NCI-H460 (cell line): ENCODE results near the gene CYB561A3. TPM values are rescaled to one million over a fixed set of nuclear protein-coding genes. Genes with fewer than 3 reads are reported as not detected.

Source experiments
- DNase-seq: peaks from one replicate; pipeline ENCODE4 v3.0.0-alpha.2; 2016; ENCODE audit warnings: low read depth; ENCODE audit errors: extremely low read depth
- total RNA-seq: library from RNA; depleted of rRNA; stranded (reverse); fragments of >200 nt; shearing (Covaris generic); gene quantifications from 2 replicates; pipeline ENCODE4 v1.2.3, GENCODE V29; 2014

The CYB561A3 gene
- total RNA-seq, 1 experiment from 2014 or later, result 16.0 TPM

DNA sequence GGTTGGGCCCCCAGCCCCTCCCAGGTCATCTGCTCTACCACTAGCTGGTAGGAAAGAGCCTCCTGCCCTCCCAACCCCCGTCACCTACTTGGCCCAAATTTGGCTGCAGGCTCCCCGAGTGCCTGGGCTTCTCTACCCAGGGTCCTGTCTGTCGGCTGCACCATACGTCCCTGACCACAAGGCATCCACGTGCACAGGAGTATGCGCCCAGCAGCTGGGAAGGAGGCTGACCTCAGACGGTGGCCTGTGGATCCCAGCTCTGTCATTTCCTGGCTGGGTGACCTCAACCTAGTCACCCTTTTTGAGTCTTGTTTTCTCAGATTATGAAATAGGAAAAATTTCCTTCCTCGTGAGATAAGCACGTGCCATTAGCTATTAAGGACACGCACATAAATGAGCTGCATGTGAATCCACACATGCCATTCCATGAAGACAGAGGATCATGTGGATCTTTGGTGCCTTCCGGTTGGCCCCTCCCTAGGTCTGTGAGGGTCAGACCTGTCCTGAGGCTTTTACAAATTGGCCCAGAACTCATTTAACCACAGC is 13.7 kb downstream of the CYB561A3 start:
- no peak for DNase-seq

GRCh38 chr11:61345954-61346843 is 15.5 kb downstream of the CYB561A3 start:
- no peak for DNase-seq

- DNase-seq, result no peak
These were observed 16.5 kb downstream of the CYB561A3 start for GRCh38 chr11:61345170-61345610.

DNA sequence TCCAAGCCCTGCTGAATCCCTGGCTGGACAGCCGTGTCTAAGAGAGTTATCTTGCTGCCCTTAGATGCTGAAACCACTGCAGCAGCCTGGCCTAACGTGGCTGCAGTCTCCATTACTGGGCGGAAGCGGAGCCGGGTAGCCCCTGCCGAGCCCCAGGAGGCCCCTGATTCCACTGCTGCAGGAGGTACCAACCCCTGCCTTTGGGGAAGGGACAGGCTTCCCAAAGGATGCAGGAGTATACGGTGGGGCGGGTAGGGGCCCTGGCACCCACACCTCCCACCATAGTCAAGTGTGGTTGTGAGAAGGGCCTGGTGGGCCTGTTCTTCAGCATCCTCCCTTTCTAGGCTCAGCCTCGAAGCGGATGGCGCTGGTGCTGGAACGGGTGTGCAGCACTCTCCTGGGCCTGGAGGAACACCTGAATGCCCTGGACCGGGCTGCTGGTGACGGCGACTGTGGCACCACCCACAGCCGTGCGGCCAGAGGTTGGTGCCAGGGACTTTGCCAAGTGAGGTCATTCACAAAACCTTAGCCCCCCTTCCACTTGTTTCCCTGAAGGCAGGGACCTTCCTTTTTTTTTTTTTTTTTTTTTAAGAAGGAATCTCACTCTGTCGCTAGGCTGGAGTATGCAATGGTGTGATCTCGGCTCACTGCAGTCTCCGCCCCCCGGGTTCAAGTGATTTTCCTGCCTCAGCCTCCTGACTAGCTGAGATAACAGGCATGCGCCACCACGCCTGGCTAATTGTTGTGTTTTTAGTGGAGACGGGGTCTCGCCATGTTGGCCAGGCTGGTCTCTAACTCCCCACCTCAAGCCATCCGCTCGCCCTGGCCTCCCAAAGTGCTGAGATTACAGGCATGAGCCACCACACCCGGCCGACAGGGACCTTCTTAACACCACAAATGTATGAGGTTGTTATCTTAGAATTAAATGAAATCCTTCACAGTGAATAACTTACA is 17.6 kb downstream of the CYB561A3 start:
- no peak for DNase-seq

- DNase-seq, result no peak
These were observed 19.4 kb downstream of the CYB561A3 start for GRCh38 chr11:61342207-61342803.

DNA sequence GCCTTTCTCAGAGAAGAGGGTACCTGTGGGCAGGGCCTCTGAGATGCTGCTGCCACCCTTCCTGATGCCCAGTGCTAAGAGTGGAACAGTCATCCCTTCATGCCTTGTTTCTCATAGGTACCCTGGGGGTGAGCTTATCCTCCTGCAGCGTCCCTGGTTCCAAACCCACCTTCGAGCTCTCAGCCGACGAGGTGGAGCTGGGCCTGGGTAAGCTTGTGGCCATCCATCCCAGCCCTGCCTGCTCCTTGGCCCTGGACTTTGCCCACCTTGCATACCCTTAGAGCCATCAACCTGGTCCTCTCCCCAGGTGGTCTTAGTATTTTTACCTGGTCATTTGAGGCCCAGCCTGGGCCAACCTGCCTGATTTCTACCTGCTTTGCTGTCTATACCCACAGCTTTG is 20.0 kb downstream of the CYB561A3 start:
- DNase-seq, result no peak

- DNase-seq, result no peak
These were observed 20.7 kb downstream of the CYB561A3 start for GRCh38 chr11:61340979-61341378.

DNA sequence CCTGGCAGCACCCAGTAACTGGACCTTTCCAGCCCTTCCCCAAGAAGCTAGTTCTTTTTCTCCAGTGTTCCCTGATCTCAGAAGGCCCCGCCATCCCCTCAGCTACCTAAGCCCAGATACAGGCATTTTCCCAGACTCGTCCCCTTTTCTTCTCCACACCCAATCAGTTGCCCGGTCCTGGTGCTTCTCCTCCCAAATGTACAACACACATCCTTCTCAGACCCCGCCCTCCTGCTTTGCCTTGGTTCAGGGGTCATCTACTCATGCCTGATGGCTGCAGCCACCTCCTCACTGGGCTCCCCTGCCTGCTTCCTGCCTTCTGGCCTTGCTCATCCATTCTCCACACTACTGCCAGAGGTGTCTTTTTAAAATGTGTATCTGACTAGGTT is 22.2 kb downstream of the CYB561A3 start:
- no peak for DNase-seq

GRCh38 chr11:61338783-61339489 is 22.7 kb downstream of the CYB561A3 start:
- no peak for DNase-seq

DNA sequence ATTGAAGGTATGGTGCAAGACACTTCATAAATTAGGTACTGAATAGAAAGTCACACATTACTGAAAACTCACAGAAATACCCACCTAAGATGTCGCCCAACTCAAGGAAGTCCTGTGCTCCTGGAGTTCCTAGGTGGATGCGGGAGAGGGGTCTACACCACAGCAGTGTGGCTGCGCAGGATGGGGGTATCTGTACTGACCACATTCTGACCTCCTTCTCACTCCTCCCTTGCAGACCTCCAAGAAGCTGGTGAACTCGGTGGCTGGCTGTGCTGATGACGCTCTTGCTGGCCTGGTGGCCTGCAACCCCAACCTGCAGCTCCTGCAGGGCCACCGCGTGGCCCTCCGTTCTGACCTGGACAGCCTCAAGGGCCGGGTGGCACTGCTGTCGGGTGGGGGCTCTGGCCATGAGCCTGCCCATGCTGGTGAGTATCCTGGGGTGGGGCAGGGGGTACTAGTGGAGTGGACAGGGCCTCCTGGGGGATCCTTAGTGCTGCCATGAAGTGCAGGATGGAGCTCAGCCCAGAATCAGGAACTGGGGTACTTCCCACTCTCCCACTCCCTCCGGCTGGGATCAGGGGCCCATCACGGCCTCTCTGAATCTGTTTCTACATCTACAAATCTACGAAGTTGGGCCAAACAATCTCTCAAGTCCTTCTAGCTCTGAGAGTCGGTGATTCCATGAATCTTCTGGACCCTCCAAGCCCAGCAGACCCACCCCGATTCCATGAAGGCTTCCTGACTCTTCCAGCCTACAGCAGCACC is 23.8 kb downstream of the CYB561A3 start:
- DNase-seq, result no peak

DNA sequence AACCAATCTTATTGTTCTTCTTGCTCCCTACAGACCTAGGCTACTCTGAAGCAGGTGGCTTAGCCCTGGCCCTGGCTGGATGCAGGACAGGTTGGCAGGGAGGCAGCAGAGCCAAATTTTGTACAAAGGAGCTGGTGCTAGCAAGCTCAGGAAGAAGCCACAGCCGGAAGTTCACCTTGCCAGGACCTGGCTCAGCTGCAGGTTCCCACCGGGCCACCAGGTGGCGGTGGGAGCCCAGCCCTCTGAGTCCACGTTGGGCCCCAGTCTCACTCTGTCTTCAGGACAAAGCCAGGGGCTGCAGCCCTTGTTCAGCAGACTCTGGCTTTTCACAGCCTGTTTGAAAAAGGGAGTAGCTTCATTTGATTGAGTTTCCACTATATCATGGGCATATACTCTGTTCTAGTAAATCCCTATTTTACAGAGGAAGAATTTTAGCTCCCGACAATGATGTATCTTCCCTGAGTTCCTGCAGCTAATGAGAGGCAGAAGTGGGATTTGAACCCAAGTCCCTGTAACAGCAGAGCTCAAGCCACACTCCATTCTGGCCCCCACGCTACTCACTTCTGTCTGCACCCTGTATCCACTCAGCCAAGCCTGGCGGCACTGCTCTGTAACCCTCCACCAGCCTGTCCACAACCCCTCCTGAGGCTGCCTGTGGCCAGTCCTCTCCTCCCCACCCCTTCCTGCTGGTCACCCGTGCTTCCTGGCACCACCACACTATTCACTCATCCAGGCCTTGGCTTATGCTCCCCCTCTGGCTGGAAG is 25.3 kb downstream of the CYB561A3 start:
- peak; percentile 56 for DNase-seq

DNA sequence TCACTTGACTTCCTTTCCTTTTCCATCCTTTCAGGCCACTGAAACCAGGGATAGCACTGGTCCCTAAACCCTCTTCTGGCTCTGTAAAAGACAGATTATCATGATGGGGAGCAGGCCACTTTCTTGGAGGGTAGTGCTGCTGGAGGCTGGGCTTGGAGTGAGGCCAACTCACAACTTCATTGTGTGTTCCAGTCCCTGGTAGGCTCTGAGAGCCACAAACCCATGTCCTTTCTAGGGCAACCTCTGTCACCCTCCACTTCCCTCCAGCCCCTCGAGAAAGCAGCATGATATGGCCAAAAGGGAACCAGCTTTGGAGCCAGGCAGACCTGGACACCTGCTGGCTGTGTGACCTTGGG is 26.3 kb downstream of the CYB561A3 start:
- no peak for DNase-seq

DNA sequence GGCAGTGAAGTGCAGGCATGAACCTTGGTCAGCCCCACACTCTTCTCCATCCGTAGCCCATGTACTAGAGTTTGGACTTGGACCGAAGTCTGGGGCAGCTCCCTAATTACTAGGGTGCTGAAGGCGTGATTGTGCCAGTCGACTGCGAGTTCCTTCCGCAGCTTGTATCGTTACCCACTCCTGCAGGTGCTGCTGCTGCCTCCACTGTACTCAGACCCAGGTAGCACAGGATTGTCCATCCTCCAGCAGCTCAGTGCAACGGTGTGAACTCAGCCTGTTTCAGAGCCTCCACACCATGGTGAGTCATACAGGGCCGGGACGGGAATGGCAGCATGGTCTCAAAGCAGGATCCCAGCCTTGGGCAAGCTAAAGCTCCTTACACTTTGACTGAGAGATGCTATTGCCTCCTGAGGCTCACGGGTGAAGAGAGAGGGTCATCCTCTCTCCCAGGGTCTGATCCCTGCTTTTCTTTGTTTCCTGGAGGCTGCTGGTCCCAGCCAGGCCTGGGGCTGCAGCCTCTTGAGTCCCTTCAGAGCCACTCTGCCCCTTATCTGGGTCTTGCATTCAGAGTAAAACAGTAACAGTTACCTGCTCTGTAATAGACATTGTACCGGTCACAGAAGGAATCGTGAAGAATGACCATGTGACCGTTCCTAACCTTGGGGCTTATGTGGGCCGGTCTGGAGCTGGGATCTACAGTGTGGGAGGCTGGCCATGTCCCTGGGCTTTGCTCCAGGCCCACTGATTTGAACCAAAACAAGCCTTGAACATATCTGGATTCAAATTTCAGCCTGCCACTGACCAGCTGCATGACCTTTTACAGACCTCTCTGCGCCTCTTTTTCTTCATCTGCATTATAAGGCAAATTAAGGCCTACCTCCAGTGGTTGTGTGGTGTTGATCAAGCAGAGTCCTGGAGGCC is 27.0 kb downstream of the CYB561A3 start:
- no peak for DNase-seq

DNA sequence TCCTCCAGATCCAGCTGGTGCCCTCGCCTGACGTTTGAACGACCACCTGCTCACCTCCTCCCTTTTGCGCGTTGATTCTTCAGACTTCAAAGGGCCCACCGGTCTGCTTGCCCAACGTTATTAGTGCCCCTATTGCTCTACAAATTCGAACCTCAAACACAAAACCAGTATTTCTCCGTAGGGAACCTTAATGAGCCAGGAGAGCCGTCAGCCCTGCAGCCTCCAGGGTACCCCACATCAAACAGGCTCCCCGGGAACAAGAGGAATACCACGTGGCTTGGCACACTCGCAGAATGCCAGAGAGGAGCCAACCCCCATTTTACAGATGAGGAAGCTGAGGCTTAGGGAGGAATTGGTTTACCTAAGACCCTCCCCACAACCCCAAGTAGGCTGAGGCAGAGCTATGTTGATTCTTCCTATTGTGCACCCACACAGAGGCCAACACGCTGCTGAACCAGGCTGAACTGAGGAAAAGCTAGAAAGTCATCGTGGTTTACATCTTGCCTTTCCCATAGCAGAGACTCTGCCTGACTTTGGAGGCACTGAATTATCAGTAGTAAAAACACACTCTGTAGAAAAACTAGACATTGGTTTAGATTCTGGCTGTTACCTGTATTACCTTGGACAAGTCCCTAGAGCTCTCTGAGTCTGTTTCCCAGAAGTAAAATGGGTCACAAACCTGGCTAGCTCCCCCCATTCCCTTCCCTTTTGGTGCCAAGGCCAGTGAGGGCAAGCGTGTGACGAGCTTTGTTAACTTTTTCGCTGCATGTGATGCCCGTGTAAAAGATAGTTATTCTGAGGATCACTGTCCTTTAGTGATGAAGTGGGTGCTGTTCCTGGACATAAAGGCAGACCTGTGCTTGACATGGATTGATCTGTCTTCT is 27.9 kb downstream of the CYB561A3 start:
- DNase-seq, result no peak

GRCh38 chr11:61332797-61333549 is 28.7 kb downstream of the CYB561A3 start, which contains the start of the genes DDB1 and TKFC:
Gene DDB1 (minus strand): TSS chr11:61333105. CDS start chr11:61332968, 137 bp downstream.
Gene TKFC (plus strand): TSS chr11:61333228. CDS start chr11:61334729, 1,501 bp downstream.
- peak; percentile 84 for DNase-seq
